ENCODE data around the gene NTRK1.

DNA sequence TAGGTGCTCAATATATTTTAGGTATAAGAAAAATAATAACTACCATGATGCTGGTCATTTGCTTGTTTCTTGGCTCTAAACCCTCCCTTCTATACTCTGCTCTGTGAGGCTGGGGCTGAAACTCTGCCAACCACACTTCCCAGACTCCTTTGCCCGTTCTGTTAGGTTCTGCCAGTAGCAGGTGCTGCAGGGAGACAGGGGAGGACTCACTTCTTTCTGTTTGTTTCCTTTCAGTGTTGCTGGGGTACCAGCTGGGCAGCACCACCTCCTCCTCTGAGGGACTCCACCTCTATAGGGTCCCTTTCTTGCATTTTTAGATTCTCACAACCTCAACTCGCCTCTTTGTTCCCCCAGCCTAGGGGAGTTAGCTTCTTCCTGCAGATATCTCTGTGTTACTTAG lies 27.1 kb upstream of the NTRK1 start:
- TF ChIP-seq, protein P1, sequence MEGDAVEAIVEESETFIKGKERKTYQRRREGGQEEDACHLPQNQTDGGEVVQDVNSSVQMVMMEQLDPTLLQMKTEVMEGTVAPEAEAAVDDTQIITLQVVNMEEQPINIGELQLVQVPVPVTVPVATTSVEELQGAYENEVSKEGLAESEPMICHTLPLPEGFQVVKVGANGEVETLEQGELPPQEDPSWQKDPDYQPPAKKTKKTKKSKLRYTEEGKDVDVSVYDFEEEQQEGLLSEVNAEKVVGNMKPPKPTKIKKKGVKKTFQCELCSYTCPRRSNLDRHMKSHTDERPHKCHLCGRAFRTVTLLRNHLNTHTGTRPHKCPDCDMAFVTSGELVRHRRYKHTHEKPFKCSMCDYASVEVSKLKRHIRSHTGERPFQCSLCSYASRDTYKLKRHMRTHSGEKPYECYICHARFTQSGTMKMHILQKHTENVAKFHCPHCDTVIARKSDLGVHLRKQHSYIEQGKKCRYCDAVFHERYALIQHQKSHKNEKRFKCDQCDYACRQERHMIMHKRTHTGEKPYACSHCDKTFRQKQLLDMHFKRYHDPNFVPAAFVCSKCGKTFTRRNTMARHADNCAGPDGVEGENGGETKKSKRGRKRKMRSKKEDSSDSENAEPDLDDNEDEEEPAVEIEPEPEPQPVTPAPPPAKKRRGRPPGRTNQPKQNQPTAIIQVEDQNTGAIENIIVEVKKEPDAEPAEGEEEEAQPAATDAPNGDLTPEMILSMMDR (IDR thresholded peaks at IDR 0.05): no peak
- TF ChIP-seq POLR2A (IDR thresholded peaks at IDR 0.05) (no peak), EP300 (IDR thresholded peaks at IDR 0.05) (no peak), POLR2AphosphoS5 (IDR thresholded peaks at IDR 0.05) (no peak)

Measured in stomach (tissue), 4 donors.